Left ventricle myocardium inferior (tissue), 1 donor: Measurements from ENCODE around the gene SLMAP. TPM values are rescaled to one million over a fixed set of nuclear protein-coding genes. Genes with fewer than 3 reads are reported as not detected.

Experiments used
- DNase-seq: peaks from one replicate; pipeline ENCODE4 v3.0.0-alpha.2; 2020
- H3K27ac ChIP-seq: fragments of 200-600 bp; replicated peaks from 2 replicates; pipeline ENCODE4 v1.8.0; 2021
- H3K27me3 ChIP-seq: fragments of 200-600 bp; 2 replicates; pipeline ENCODE4 v1.8.0; 2021; ENCODE audit warnings: low read depth
- H3K36me3 ChIP-seq: fragments of 200-600 bp; 2 replicates; pipeline ENCODE4 v1.8.0; 2021
- H3K4me1 ChIP-seq: fragments of 200-600 bp; 2 replicates; pipeline ENCODE4 v1.8.0; 2021
- H3K4me3 ChIP-seq: fragments of 200-600 bp; 2 replicates; pipeline ENCODE4 v1.8.0; 2021; ENCODE audit warnings: mild to moderate bottlenecking, moderate library complexity
- H3K9me3 ChIP-seq: fragments of 200-600 bp; replicated peaks from 2 replicates; pipeline ENCODE4 v1.8.0; 2021
- intact Hi-C: fragments of 100-400 bp; cut with micrococcal nuclease; formaldehyde crosslinking; loops from one replicate; pipeline ENCODE4 v1.11.0; 2022
- total RNA-seq: library from RNA; stranded (reverse); fragmentation: NEBNext Ultra II Directional; extraction: Animal tissue kit (Norgen Biotek cat#: 25700); gene quantifications from one replicate; pipeline ENCODE4 v1.2.1, GENCODE V29; 2021
- TF ChIP-seq, protein P1 (sequence below): fragments of 200-600 bp; IDR thresholded peaks from 2 replicates; pipeline ENCODE4 v1.8.0; 2021; ENCODE audit warnings: antibody characterized with exemption, mild to moderate bottlenecking, borderline replicate concordance
- donor health status: DM: no; HTN: yes; CAD: no; lungs with severe emphysema.

SLMAP gene
- total RNA-seq, 1 donor from 2014 or later = 316 TPM

GRCh38 chr3:57717205-57717868 is 38.8 kb upstream of the SLMAP start:
- Histone ChIP-seq H3K4me3 (no peak overlapping the region), H3K27me3 (no peaks in the 10 kb centered on the region), H3K9me3 (no peaks in the 10 kb centered on the region), H3K36me3 (no peaks in the 10 kb centered on the region), H3K4me1 (peaks cover 4% of the 10 kb centered on the region), H3K27ac (no peak overlapping the region)
- intact Hi-C loops = no loop called here
- DNase-seq = no peak
- TF ChIP-seq, protein P1, sequence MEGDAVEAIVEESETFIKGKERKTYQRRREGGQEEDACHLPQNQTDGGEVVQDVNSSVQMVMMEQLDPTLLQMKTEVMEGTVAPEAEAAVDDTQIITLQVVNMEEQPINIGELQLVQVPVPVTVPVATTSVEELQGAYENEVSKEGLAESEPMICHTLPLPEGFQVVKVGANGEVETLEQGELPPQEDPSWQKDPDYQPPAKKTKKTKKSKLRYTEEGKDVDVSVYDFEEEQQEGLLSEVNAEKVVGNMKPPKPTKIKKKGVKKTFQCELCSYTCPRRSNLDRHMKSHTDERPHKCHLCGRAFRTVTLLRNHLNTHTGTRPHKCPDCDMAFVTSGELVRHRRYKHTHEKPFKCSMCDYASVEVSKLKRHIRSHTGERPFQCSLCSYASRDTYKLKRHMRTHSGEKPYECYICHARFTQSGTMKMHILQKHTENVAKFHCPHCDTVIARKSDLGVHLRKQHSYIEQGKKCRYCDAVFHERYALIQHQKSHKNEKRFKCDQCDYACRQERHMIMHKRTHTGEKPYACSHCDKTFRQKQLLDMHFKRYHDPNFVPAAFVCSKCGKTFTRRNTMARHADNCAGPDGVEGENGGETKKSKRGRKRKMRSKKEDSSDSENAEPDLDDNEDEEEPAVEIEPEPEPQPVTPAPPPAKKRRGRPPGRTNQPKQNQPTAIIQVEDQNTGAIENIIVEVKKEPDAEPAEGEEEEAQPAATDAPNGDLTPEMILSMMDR = no peak

- Histone ChIP-seq H3K36me3 (no peaks in the 10 kb centered on the region), H3K27me3 (no peaks in the 10 kb centered on the region), H3K4me1 (peaks cover 4% of the 10 kb centered on the region), H3K4me3 (no peak overlapping the region), H3K27ac (no peak overlapping the region), H3K9me3 (no peaks in the 10 kb centered on the region)
- no peak for DNase-seq
- intact Hi-C loops = no loop called here
- TF ChIP-seq, protein P1 = no peak
These were observed 38.0 kb upstream of the SLMAP start for GRCh38 chr3:57718118-57718517.

DNA sequence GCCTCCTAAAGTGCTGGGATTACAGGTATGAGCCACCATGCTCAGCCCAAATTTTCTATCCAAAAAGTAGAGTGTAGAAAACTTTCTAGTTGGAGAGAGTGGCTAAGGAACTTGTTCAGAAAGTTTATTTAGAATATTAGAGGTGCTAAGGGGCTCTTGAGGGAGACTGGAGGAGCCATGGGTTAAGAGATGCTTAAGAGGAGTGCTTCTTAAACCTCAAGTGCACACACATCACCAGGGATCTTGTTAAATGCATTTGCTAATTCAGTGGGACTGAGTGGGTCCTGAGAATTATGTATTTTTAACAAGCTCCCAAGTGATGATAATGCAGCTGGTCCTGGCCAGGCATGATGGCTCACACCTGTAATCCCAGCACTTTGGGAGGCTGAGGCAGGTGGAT is 29.7 kb upstream of the SLMAP start:
- TF ChIP-seq, protein P1 = no peak
- Histone ChIP-seq H3K27me3 (no peaks in the 10 kb centered on the region), H3K9me3 (no peaks in the 10 kb centered on the region), H3K27ac (no peak overlapping the region), H3K4me3 (no peak overlapping the region), H3K4me1 (no peaks in the 10 kb centered on the region), H3K36me3 (no peaks in the 10 kb centered on the region)
- DNase-seq = no peak
- intact Hi-C loops = no loop called here

DNA sequence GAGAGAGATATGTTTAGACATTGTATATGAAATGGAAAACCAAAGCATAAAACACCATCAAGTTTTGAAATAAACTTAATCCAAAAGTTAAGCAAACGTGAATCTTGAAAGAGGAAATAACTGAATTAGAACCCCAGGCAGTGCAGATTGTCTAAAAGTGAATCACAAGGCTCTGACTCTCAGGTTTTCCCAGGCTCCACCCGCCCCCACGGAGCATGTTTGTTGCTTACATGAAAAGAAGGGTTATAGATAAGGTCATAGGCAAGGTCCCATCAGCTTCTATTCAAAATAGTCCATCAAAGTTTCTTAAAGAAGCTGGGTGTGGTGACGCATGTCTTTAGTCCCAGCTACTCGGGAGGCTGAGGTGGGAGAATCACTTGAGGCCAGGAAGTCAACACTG is 29.0 kb upstream of the SLMAP start:
- intact Hi-C loops = no loop called here
- TF ChIP-seq, protein P1 = no peak

DNA sequence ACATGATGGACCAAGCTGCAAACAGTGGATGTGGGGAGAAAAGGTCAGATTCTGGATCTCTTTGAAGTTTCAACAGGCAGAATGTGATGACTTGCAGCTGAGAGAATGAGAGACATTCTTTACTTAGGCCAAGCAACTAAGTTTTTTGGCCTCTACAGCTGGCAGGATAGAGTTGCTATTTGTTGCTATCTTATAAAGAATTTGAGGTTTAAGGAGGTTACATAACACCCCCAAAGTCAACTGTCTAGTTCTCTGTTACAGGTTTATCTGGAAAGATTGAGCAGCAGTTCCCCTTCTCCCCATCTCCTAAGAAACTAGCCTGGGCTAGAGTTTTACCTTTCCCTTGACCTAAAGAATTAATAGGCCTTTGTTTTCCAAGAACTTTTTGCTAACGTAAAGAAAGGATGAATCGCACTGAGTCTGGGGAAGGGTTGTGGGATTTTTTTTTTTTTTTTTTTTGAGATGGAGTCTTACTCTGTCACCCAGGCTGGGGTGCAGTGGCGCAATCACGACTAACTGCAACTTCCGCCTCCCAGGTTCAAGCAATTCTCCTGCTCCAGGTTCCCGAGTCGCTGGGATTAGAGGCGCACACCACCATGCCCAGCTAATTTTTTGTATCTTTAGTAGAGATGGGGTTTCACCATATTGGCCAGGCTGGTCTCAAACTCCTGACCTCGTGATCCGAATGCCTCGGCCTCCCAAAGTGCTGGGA is 26.6 kb upstream of the SLMAP start:
- Histone ChIP-seq H3K27ac (no peak overlapping the region), H3K4me1 (no peaks in the 10 kb centered on the region), H3K36me3 (no peaks in the 10 kb centered on the region), H3K27me3 (no peaks in the 10 kb centered on the region), H3K9me3 (no peaks in the 10 kb centered on the region), H3K4me3 (no peak overlapping the region)
- DNase-seq = no peak
- TF ChIP-seq, protein P1 = no peak
- intact Hi-C loops = no loop called here

More for the DNA sequence above, 29.0 kb upstream of the SLMAP start:
- H3K9me3 ChIP-seq = no peaks in the 10 kb centered on the region
- H3K27me3 ChIP-seq = no peaks in the 10 kb centered on the region
- no peak overlapping the region for H3K27ac ChIP-seq
- H3K36me3 ChIP-seq = no peaks in the 10 kb centered on the region
- H3K4me3 ChIP-seq = no peak overlapping the region
- no peak for DNase-seq
- no peaks in the 10 kb centered on the region for H3K4me1 ChIP-seq
